SKM-1 (cell line): ENCODE measurements around the gene EPHB1.

Source experiments
- DNase-seq: peaks from one replicate; lab custom pipeline; 2025; ENCODE audit not compliant: unreplicated experiment; lab: John Stamatoyannopoulos, UW

EPHB1 gene

DNA sequence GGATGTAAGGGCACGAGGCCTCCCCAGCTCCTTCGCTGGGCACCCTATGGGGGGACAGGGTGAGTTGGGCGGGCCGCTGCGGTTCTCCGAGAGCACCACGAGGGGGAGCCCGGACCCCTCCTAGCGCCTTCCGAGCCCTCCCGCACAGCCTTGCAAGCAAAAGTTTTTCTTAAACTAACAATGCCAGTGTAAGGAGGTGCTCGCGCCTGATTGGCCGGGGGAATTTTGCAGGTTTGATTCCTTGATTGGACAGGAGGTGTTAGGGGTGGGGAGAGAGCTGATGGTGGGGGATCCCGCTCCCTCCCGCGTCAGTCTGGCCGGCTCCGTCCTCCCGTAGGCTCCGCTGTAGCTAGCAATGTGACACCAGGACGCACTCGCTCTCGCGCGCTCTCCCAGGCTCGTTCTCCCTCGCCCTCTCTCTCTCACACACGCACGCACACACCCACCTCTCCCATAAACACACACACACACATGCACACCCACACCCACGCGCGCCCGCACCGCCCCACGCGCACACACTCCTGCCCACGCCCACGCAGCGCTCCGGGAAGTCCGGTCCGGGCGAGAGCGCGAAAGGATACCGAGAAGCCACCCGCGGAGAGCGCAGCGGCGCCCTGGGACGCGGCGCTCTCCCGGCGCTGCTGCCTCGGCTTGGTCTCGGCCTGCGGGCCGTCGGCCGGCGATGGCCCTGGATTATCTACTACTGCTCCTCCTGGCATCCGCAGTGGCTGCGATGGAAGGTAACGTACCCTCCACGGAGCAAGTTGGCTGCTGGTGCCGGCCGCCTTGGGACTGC lies at the start of gene EPHB1:
TSS of gene EPHB1 (plus strand) at position 311 of the 796 bp plus-strand sequence.
- peak; percentile 59 for DNase-seq

DNA sequence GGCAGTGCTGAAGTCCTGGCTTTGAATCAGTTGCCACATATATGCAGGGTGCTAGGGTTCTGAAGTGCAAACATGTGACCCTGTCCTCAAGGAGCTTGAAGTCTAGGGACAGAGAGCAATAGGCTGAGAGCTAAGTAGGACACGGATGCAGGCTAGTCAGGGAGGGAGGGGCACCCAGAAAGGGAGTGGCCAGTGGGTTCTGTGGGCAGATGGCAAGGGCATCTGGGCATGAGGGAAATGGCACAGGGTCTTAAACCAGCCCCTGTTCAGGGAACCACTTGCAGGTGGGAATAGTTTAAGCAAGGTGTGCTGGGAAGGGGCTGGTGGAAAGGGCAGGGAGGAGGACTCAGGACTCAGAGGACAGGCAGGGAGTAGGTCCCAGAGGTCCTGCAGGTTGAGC lies 46.4 kb upstream of the EPHB1 start:
- DNase-seq: no peak

DNA sequence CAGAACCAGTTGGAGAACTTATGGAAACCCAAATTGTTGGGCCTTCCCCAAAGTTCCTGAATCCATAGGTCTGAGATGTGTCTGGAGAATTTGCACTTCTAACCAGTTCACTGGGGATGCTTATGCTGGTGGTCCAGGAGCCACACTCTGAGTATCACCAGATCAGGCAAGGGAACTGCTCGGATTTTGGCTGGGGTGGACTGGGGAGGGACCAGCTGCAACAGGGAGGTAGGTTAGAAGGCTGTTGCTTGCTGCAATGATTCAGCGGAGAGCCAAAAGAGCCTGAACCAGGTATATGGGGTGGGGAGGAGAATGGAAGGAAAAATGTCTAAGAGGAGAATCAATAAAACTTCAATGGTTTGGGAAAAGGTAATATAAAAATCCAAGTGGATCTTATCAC lies 45.9 kb upstream of the EPHB1 start:
- DNase-seq: no peak

- no peak for DNase-seq
These were observed 45.1 kb upstream of the EPHB1 start for GRCh38 chr3:134749802-134750553.

DNA sequence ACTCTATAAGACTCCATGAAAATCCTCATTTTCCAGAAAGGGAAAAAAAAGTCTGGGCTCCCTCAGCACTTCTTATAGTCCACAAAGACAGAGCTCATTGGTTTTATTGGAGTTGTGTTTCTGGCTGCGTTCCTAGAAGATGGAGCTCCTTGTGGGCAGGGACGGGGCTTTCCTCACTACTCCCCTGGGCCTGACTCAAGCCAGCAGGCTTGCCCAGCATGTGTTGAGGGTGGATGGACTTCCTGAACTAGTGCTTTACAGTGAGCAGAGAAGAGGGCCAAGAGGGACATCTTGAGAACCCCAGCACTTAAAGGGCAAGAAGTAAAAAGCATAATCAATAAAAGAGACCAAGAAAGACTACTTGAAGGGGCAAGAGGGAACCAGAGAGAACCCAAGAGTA lies 43.2 kb upstream of the EPHB1 start:
- no peak for DNase-seq

DNA sequence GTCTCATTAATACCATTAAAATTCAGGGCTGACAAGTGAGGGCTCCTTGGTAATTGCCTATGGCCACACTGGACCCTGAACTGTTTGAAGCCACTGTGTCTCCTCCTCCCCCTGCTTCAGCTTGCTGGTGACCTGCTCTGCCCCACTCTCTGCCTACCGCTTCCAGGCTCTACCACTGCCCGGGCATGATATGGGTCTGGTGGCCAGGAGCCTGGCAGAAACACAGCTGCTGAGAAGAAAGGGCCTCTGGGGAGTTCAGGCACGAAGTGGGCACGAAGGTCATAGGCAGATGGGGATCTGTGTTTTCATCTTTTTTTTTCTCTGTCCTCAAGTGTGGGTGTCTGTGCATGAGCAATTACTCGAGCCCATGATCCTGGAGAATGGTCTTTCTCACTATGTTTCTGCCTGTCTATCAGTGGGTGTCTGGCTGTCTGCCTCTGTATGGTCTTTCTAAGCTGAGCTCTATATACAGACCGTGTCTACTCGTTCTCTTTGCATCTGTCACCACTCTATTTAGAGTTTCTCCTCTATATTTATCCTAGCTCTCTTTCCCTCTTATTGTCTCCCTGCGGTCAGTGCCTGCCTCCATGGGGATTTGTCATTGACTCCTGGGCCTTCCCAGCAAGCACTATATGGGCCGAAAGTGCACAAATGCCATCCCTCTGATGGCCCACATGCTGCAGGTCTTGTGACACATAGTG lies 42.1 kb upstream of the EPHB1 start:
- DNase-seq: no peak

DNA sequence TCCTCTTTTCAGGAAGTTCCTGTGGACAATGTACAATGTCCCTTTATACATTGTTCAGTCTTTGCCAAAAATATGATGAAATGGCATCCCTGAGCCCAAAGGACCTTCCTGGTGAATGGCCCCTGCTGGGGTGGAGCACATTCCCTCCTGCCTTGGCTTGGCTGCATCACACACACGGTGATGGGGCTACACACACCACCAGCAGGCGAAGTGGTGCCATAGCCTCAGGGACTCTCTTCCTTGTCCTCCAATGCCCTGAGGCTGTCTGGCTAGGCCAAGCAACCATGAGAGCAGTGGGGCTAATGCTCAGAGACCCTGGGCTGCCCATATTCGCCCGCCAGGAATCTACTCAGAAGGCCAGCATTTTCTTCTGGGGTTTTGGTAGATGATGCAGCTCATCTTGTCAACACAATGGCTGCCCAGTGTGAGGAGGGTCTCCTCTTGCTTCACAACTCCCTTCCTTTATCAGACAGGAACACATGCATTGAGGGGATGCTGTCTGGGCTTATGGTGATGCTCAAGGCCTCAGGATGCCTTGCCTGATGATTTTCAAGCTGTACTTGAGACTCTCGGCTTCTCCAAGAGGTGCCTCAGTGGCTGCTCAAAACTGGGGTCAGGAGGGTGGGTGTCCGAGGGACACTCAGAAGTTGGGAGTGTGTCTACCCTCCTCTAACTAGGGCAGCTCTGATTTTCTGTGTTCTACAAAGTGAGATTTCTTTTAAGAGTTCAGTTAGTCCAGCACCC lies 40.9 kb upstream of the EPHB1 start:
- no peak for DNase-seq

DNA sequence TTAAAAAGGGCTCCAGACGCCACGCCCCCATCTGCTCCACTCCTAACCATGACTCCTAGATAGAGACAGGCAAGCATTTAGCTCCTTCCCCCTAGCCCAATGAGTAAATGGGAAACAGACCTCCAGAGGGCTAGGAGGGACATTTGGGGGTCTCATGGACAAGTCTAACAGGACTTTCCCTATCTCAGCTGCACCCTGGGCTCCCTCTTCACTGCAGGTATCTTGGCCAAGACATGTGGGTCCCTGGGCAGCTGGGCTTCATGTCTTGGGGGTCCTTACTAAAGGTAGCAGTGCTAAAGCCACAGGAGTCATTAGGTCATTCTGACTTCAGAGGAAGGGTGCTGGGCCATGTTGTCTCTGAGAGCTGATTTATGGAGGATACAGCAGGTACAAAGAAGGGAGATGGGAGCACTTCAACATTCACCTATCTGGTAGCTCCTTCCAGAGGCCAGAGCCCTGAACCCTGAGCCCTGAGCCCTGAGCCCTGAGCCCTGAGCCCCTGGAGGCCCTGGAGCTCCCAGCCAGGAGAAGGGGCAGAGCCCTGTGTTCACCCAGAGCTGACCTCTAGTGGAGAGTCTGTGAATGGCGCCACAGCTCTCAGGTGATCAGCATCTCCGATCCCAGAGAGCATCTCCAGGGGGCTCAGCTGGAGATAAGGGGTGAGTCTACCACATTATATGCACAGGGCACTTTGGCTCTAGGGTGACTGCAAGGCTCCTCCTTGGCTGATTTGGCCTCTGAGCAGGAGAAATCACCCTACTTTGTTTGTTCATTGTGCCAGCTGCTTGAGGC lies 40.1 kb upstream of the EPHB1 start:
- DNase-seq: no peak

DNA sequence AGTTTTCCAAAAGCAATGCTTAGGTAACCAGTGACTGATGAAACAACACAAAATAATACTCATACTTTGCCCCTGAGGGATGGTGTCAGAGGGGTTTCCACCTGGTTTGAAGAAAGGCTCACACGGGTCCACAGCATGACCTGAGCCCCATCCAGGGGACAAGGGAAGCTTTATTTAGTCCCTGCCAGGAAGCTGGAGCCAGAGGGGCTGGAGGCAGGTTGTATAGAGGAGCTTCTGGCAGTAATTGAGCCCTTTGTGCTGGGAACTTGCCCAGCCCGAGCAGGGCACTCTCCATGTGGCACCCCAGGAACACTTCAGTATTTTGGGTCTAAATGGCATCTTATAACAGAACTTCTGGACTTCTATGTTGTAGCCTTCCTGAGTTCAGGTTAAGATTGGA lies 39.2 kb upstream of the EPHB1 start:
- DNase-seq: no peak

- DNase-seq: no peak
These were observed 37.5 kb upstream of the EPHB1 start for GRCh38 chr3:134757549-134758069.

- no peak for DNase-seq
These were observed 33.8 kb upstream of the EPHB1 start for GRCh38 chr3:134761213-134761612.

- no peak for DNase-seq
These were observed 33.0 kb upstream of the EPHB1 start for GRCh38 chr3:134762016-134762415.

DNA sequence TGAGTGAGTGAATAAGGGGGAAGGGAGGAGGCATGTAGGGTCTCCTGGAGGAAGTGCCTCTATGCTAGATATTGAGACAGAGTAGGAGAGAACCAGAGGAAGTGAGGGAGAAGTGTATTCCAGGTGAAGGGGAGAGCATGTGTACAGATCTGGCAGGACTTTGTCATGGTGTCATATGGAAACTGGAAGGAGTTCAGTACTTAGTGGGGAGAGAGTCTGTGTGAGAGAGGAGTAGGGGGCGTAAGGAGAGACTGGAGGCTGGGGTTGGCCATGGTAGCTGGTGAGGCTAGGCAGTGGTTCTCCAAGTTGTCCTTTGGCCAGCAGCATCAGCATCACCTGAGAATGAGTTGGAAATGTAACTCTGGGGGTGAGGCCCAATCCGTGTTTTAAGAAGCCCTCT lies 29.6 kb upstream of the EPHB1 start:
- DNase-seq: no peak

GRCh38 chr3:134766290-134766689 lies 28.8 kb upstream of the EPHB1 start:
- DNase-seq: no peak

DNA sequence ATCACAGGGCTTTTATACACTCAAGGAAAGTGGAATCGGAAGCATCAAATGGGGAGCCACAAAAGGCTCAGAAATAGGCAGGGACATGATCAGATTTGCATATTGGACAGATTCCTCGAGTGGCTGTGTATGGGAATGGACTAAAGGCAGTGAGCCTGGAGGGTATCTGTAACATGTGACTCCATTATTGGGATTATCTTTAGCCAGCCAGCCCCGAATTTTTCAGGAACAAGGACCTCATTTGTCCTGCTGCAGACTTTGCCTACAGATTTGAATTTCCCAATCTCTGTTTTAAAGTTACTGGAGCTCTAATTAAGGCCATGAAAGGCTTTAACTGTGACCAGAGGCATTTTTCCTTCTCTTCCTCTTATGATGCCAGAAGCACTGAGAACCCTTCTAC lies 26.9 kb upstream of the EPHB1 start:
- DNase-seq: no peak

DNA sequence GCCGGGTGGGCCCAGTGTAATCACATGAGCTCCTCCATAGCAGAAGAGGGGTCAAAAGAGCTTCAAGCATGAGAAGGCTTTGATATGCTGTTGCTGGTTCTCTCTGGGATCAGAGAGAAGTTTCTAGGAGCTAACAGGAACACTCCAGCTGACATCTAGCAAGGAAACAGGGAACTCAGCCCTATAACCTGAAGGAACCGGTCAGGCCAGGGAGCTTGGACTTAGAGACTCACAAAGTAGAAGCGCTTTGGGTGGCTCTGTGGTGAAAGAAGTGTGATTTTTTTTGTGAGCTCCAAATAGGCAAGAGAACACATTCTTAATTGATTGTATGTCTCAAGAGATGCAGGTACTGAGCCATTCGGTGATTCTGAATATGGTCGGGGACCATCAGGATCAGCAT lies 26.2 kb upstream of the EPHB1 start:
- no peak for DNase-seq

DNA sequence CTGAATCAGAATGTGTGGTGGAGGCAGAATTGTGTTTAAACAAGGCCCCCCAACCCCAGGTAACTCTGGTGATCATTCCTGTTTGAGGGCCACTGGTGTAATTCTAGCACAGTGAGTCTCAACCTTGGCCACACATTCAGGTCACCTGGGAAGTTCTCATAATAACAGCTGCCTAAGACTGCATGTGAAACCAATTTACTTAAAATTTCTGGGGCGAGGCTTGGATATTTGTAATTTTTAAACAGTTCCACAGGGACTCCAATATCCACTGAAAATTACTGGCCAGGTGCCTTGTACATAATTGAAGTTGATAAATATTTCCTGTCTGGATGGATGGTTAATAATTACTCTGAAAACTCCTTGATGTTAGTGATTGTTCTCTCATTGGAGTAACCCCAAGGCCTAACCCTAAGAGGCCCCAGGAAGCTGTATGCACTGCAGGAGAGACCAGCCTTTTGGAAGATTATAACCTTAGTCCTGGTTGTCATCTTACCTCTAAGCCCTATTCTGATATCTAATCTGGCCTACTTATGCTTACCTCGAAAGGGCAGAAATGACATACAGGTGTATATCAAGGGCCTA lies 25.7 kb upstream of the EPHB1 start:
- DNase-seq: no peak

DNA sequence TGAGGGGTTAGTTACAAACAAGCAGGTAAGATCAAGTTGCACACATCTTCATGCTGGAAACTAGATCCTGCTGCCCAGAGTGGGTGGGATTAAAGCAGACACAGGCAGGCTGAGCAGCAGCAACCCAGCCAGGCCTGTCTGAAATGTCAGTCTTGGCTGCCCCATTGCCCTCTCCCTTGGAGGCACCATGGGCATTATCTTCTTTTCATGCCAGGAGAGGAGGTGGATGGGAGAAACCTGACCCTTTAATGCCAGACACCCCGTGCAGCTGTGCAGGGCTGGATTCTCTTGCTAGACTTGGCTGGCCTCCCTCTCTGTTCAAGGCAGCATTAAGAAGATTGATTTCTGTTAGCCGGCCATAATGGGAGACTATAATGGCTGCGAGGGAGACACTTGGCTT lies 23.0 kb upstream of the EPHB1 start:
- DNase-seq: no peak

DNA sequence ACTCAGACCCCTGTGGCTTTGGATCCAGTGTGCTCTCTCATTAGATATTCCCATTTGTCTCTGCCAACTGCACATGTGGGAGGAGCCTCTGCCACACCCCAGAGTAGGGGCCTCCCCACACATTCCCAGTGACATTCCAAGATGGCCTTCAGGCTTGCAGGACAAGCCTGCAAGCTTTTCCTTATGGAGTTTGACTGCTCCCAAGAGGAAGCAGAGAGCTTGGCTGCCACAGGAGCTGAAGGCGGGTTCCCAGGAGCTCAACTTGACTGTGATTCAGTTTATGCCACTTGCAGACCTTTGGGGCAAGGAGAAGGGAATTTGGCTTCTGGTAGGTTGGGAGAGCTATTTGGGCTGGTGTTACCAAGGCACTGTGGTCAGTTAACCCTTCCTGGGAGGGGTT lies 22.5 kb upstream of the EPHB1 start:
- no peak for DNase-seq

- no peak for DNase-seq
These were observed 19.2 kb upstream of the EPHB1 start for GRCh38 chr3:134775831-134776230.
